Stimulated activated CD8-positive, alpha-beta memory T cell treated with anti-CD3 and anti-CD28 coated beads, Interleukin-7, amount 100 ng/mL, for 48 hours (primary cell): ENCODE data around the gene EXOC6B.
"Not testable (repeated sequence)": the region's sequence is repeated elsewhere in the genome, so short reads cannot be mapped to it uniquely, and the experiment has no call there.

ENCODE experiments used
- DNase-seq, 2 donors: peaks; one replicate each; pipeline ENCODE4 v3.0.0-alpha.2; 2020; ENCODE audit warnings: low read depth in 1 of 2; ENCODE audit errors: extremely low read depth in 1 of 2

EXOC6B gene

GRCh38 chr2:72484622-72485021, 341.2 kb downstream of the EXOC6B start:
- not testable (repeated sequence) for DNase-seq

- no peak for DNase-seq
Measured at GRCh38 chr2:72483346-72483745, 342.5 kb downstream of the EXOC6B start.

- DNase-seq = no peak
Measured at GRCh38 chr2:72475246-72475645, 350.6 kb downstream of the EXOC6B start.

- no peak for DNase-seq
Measured at GRCh38 chr2:72457801-72458516, 367.9 kb downstream of the EXOC6B start.

DNA sequence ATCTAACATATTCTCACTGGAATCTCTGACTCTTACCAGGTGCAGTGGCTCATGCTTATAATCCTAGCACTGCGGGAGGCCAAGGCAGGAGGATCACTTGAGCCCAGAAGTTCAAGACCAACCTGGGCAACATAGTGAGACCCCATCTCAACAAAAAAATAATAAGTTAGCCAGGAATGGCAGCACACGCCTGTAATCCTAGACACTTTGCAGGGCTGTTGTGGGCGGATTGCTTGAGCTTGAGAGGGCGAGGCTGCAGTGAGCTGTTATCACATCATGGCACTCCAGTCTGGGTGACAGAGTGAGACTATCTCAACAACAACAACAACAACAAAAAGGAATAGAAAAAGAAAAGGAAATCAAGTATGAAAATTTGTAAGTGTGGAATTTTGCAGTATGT, 371.6 kb downstream of the EXOC6B start:
- no peak for DNase-seq

GRCh38 chr2:72442270-72442669, 383.6 kb downstream of the EXOC6B start:
- DNase-seq = no peak

GRCh38 chr2:72439892-72440291, 385.9 kb downstream of the EXOC6B start:
- DNase-seq = no peak

- DNase-seq = no peak
Measured at GRCh38 chr2:72438364-72438763, 387.5 kb downstream of the EXOC6B start.

DNA sequence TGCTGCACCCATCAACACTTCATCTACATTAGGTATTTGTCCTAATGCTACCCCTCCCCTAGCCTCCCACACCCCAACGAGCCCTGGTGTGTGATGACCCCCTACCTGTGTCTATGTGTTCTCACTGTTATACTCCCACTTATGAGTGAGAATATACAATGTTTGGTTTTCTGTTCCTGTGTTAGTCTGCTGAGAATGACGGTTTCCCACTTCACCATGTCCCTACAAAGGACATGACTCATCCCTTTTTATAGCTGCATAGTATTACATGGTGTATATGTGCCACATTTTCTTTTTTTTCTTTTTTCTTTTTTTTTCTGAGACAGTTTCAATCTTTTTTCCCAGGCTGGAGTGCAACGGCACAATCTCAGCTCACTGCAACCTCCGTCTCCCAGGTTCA, 394.1 kb downstream of the EXOC6B start:
- no peak for DNase-seq

GRCh38 chr2:72427022-72427861, 398.6 kb downstream of the EXOC6B start:
- DNase-seq = no peak

DNA sequence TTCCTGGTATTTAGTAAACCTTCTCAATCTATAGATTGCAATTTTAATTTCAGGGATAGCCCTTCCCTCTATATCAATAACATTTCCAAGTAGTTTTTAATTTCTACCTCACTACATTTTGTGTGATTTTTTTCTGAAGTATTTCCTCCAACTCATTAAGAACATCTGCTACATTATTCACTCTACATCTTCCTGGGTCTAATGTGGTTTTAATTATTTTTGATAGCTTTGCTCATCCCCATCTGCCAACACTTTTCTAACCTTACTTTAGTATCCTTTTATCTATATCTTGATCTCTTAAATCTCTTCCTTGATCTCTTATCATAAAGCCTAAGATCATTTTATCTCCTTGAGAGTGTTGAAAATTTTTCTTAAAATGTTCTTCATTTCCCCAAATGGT, 399.8 kb downstream of the EXOC6B start:
- DNase-seq = no peak

DNA sequence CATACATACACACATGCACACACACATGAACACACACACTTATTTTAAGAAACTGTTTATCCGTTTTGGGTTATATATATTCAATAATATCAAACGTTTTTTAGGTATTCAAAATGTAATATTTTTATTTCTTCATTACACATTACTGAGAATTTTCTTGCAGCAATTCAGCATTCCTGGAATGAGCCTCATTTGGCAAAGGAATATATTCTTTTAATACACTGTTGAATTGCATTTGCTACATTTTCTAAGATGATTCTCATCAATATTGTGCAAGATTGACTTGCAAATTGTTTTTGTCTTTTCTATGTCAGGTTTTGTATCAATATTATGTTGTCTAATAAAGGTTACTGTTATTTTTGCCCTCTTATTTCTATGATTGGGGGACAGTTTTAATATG, 402.1 kb downstream of the EXOC6B start:
- no peak for DNase-seq

DNA sequence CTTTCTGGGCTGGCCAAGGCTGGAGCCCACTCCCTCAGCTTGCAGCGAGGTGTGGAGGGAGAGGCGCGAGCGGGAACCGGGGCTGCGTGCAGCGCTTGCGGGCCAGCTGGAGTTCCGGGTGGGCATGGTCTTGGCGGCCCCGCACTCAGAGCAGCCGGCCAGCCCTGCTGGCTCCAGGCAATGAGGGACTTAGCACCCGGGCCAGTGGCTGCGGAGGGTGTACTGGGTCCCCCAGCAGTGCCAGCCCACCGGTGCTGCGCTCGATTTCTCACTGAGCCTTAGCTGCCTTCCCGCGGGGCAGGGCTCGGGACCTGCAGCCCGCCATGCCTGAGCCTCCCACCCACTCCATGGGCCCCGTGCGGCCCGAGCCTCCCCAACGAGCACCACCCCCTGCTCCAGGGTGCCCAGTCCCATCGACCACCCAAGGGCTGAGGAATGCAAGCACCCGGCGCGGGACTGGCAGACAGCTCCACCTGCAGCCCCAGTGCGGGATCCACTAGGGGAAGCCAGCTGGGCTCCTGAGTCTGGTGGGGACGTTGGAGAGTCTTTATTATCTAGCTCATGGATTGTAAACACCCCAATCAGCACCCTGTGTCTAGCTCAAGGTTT, 404.0 kb downstream of the EXOC6B start:
- not testable (repeated sequence) for DNase-seq

- no peak for DNase-seq
Measured at GRCh38 chr2:72415781-72416475, 409.9 kb downstream of the EXOC6B start.

GRCh38 chr2:72415241-72415661, 410.6 kb downstream of the EXOC6B start:
- no peak for DNase-seq

GRCh38 chr2:72414137-72414760, 411.6 kb downstream of the EXOC6B start:
- no peak for DNase-seq

DNA sequence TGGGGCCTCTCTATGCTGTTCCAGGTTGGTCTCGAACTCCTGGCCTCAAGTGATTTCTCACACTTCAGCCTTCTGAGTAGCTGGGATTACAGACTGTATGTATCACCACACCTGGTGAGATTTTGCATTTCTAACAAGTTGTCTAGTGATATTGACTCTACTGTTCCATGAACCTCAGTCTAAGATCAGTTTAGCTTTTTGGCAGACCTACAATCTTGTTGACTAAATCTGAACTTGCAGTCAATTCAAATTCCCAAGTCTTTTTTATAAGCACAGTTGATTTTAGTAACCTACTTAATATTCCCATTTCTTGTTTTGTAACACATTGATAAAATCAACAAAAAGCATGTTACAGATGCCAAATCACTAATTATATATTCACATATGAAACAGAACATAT, 412.1 kb downstream of the EXOC6B start:
- DNase-seq = no peak

GRCh38 chr2:72412214-72412613, 413.6 kb downstream of the EXOC6B start:
- DNase-seq = no peak

- no peak for DNase-seq
Measured at GRCh38 chr2:72399879-72400278, 426.0 kb downstream of the EXOC6B start.

- no peak for DNase-seq
Measured at GRCh38 chr2:72395096-72395495, 430.7 kb downstream of the EXOC6B start.
